Kidney glomerular epithelial cell (primary cell): ENCODE results near the gene CAMK2N2.

Experiments used
- DNase-seq: peaks from one replicate; lab custom pipeline; 2025; lab: John Stamatoyannopoulos, UW

The CAMK2N2 gene

GRCh38 chr3:184222521-184222920, 38.8 kb downstream of the CAMK2N2 start:
- no peak for DNase-seq

DNA sequence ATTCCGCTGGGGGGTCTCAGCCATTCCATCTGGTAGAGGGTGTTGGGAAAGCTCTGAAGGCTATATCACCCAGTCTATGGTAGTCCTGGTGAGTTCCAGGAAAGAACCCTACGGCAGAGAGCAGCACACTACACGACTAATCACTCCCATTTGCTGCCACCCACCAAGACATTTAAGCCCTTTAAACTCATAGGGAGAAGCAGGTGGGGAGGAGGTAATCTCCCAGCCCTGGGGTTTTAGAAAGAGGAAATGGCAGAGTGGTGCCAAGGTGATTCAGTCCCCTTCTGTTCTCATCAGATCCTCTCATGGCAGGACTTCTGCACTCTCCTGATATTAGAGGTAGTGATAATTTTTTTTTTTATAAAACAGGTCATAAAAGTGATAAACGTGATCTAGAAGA, 42.5 kb downstream of the CAMK2N2 start:
- DNase-seq, result no peak

DNA sequence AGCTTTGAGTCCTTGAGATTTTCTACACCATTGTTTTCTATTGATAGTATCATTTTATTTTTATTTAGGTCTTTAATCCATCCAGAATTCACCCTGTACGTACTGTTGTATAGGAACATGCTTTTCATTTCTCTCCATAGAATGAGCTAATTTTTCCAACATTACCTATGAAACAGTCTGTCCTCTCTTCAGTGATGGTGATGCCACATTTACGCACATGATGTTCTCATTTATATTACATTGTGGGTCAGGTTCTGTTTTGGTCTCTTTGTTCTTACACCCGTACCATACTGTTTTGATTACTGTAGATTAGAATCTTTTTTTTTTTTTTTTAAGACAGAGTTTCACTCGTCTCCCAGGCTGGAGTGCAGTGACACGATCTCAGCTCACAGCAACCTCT, 49.6 kb downstream of the CAMK2N2 start:
- DNase-seq, result no peak

GRCh38 chr3:184211297-184211696, 50.1 kb downstream of the CAMK2N2 start:
- DNase-seq, result no peak
